A549 (cell line): Measurements from ENCODE around the gene C10orf105. TPM values are rescaled to one million over a fixed set of nuclear protein-coding genes. Genes with fewer than 3 reads are reported as not detected.

Source experiments
- ATAC-seq, 2 experiments: fragments of 200-7000 bp in 1 of 2; fragments of >200 bp in 1 of 2; cut with Nextera tagmentation in 1 of 2; cut with Tn5 transposase in 1 of 2; 3 replicates each; pipeline versions ENCODE4 v1.8.0 to v1.9.1; 2018 to 2020; ENCODE audit warnings: mild to moderate bottlenecking in 1 of 2, moderate library complexity in 1 of 2
- CTCF ChIA-PET: fragments of 300-600 bp; sonication (Branson Sonifier 250); formaldehyde crosslinking; extraction: SDS; loops from one replicate; lab custom pipeline; 2021; ENCODE audit warnings: antibody characterized with exemption, inconsistent platforms; lab: Yijun Ruan, JAX
- POLR2A ChIA-PET: fragments of 350-600 bp; formaldehyde crosslinking; extraction: SDS; loops from one replicate; lab custom pipeline; 2021; ENCODE audit warnings: antibody characterized with exemption, inconsistent platforms; lab: Yijun Ruan, JAX
- DNase-seq, 2 experiments: peaks; one replicate each; pipeline versions ENCODE4 v3.0.0 to v3.0.0-alpha.2; 2011 to 2016; ENCODE audit warnings: low read depth in 1 of 2, low spot score in 1 of 2
- FAIRE-seq: peaks from 2 replicates; lab custom pipeline; 2011; peaks lifted over from hg19 to GRCh38; lab: Jason Lieb, UNC
- H3K27ac ChIP-seq, 2 experiments: fragments of >200 bp; sonication (Bioruptor Twin); formaldehyde crosslinking; 3 replicates each; pipeline ENCODE4 v1.5.1; 2016 to 2017
- H3K4me1 ChIP-seq: fragments of >200 bp; sonication (Bioruptor Twin); formaldehyde crosslinking; 3 replicates; pipeline ENCODE4 v1.6.1; 2016
- H3K4me2 ChIP-seq: fragments of >200 bp; sonication (Bioruptor Twin); formaldehyde crosslinking; 3 replicates; pipeline ENCODE4 v1.6.1; 2016
- H3K4me3 ChIP-seq: fragments of >200 bp; sonication (Bioruptor Twin); formaldehyde crosslinking; 3 replicates; pipeline ENCODE4 v1.5.1; 2016
- H3K9me3 ChIP-seq: fragments of >200 bp; sonication (Bioruptor Twin); formaldehyde crosslinking; 3 replicates; pipeline ENCODE4 v1.6.1; 2016
- CBX2 ChIP-seq: fragments of 200-600 bp; sonication (generic); IDR thresholded peaks from 2 replicates; pipeline ENCODE4 v1.6.1; 2016; ENCODE audit warnings: low read depth, mild to moderate bottlenecking, borderline replicate concordance
- E2F6 ChIP-seq: IDR thresholded peaks from 2 replicates; pipeline ENCODE4 v1.6.1; 2012; ENCODE audit warnings: low read depth, borderline replicate concordance
- EHMT2 ChIP-seq: fragments of 200-600 bp; sonication (generic); IDR thresholded peaks from 2 replicates; pipeline ENCODE4 v1.6.1; 2016; ENCODE audit warnings: antibody characterized with exemption, low read depth, mild to moderate bottlenecking, moderate library complexity
- FOSB ChIP-seq: fragments of 250-450 bp; sonication (Bioruptor Pico); IDR thresholded peaks from 2 replicates; pipeline ENCODE4 v1.5.0; 2020; ENCODE audit warnings: mild to moderate bottlenecking, moderate library complexity
- HDAC2 ChIP-seq: fragments of 200-600 bp; sonication (generic); IDR thresholded peaks from 2 replicates; pipeline ENCODE4 v1.6.1; 2016
- NPAS2 ChIP-seq: fragments of 250-450 bp; sonication (Bioruptor Pico); IDR thresholded peaks from 2 replicates; pipeline ENCODE4 v1.8.0; 2022; ENCODE audit warnings: mild to moderate bottlenecking, moderate library complexity, borderline replicate concordance
- POLR2A ChIP-seq: IDR thresholded peaks from 2 replicates; pipeline ENCODE4 v1.6.1; 2012; ENCODE audit warnings: mild to moderate bottlenecking, low read length
- POLR2AphosphoS2 ChIP-seq: conservative IDR thresholded peaks from 2 replicates; pipeline ENCODE4 v1.6.1; 2012; ENCODE audit warnings: low read length, improper control_type of control experiment, inconsistent platforms
- REST ChIP-seq: fragments of 200-600 bp; sonication (generic); IDR thresholded peaks from 2 replicates; pipeline ENCODE4 v1.6.1; 2016; ENCODE audit warnings: antibody characterized with exemption, mild to moderate bottlenecking, moderate library complexity
- SREBF2 ChIP-seq: fragments of 450-650 bp; IDR thresholded peaks from 2 replicates; pipeline ENCODE4 v1.6.1; 2014; ENCODE audit warnings: mild to moderate bottlenecking, moderate library complexity
- TFCP2L1 ChIP-seq: fragments of 250-450 bp; sonication (Bioruptor Pico); IDR thresholded peaks from 2 replicates; pipeline ENCODE4 v1.5.0; 2021; ENCODE audit warnings: mild to moderate bottlenecking
- WGBS: methylation state at CpG from one replicate; pipeline ENCODE4 v1.1.6; 2017; ENCODE audit errors: missing lambda C conversion rate; 5-methylcytosine and 5-hydroxymethylcytosine counted together
- polyA plus RNA-seq, 4 experiments: library from polyadenylated mRNA; depleted of rRNA in 3 of 4; stranded (reverse); fragments of >200 nt; fragmentation: RNase III in 1 of 4; extraction: RNeasy Plus Mini Kit Qiagen cat#74134 plus additional on column Dnase treatment in 1 of 4; gene quantifications; 2 replicates in 3 of 4; 3 replicates in 1 of 4; pipeline ENCODE4 v1.2.3, GENCODE V29; 2011 to 2017
- TF ChIP-seq, protein P1 (sequence below): fragments of 250-450 bp; sonication (Bioruptor Pico); IDR thresholded peaks from 2 replicates; pipeline ENCODE4 v1.5.0; 2021; ENCODE audit warnings: mild to moderate bottlenecking, moderate library complexity, borderline replicate concordance

C10orf105 gene
- polyA plus RNA-seq, 2 of the 4 experiments (the other 2 are of a cell fraction), result not detected

GRCh38 chr10:71755179-71755879, 35.8 kb upstream of the C10orf105 start:
- ChIA-PET CTCF (interaction anchor here (1.0 to 5.8 kb wide), 6 partner anchors 9 to 57 kb away, joined by 3 to 41 read pairs (median 4); partner anchors contain the start of gene VSIR), POLR2A (no interaction called here)
- Histone ChIP-seq H3K4me2 (no peak overlapping the region), H3K4me1 (peaks cover 22% of the 10 kb centered on the region), H3K9me3 (no peaks in the 10 kb centered on the region), H3K27ac (peak overlapping the region in 1 of 2 experiments; percentile 17; a peak in 1 of 6 replicates), H3K4me3 (no peak overlapping the region)
- no peak for ATAC-seq
- no peak for FAIRE-seq
- TF ChIP-seq FOSB (CRISPR knock-in tag) (no peak), HDAC2 (no peak), CBX2 (no peak)
- TF ChIP-seq, protein P1, sequence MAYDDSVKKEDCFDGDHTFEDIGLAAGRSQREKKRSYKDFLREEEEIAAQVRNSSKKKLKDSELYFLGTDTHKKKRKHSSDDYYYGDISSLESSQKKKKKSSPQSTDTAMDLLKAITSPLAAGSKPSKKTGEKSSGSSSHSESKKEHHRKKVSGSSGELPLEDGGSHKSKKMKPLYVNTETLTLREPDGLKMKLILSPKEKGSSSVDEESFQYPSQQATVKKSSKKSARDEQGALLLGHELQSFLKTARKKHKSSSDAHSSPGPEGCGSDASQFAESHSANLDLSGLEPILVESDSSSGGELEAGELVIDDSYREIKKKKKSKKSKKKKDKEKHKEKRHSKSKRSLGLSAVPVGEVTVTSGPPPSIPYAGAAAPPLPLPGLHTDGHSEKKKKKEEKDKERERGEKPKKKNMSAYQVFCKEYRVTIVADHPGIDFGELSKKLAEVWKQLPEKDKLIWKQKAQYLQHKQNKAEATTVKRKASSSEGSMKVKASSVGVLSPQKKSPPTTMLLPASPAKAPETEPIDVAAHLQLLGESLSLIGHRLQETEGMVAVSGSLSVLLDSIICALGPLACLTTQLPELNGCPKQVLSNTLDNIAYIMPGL (CRISPR knock-in tag), result no peak
- DNase-seq, result no peak
- 91% methylated on average over 14 of the region's 16 CpGs for WGBS

GRCh38 chr10:71754562-71754961, 35.0 kb upstream of the C10orf105 start:
- Histone ChIP-seq H3K4me3 (no peak overlapping the region), H3K4me2 (no peak overlapping the region), H3K27ac (no peak overlapping the region), H3K9me3 (no peaks in the 10 kb centered on the region), H3K4me1 (peaks cover 21% of the 10 kb centered on the region)
- TF ChIP-seq POLR2A (no peak), SREBF2 (no peak), NPAS2 (CRISPR knock-in tag) (no peak), TFCP2L1 (no peak)
- no peak for ATAC-seq
- 95% methylated on average over 3 of the region's 3 CpGs for WGBS
- no peak for DNase-seq
- POLR2A ChIA-PET, result no interaction called here
- FAIRE-seq, result no peak
- CTCF ChIA-PET, result interaction anchor here (1.0 to 5.8 kb wide), 2 partner anchors 19 to 57 kb away, joined by 4 to 41 read pairs; partner anchors contain the start of gene VSIR

- Histone ChIP-seq H3K4me1 (peaks cover 16% of the 10 kb centered on the region), H3K27ac (peak overlapping the region in 1 of 2 experiments; percentile 15; a peak in 1 of 6 replicates), H3K4me3 (no peak overlapping the region), H3K4me2 (no peak overlapping the region), H3K9me3 (no peaks in the 10 kb centered on the region)
- FAIRE-seq, result no peak
- DNase-seq, result no peak
- TF ChIP-seq POLR2AphosphoS2, result no peak
- no peak for TF ChIP-seq TFCP2L1
- TF ChIP-seq E2F6, result no peak
- TF ChIP-seq EHMT2, result no peak
- no peak for ATAC-seq
- POLR2A ChIA-PET, result no interaction called here
- CTCF ChIA-PET, result interaction anchor here (2.5 to 5.8 kb wide), 2 partner anchors 19 kb away, joined by 14 to 41 read pairs; partner anchors contain the start of gene VSIR
- 89% methylated on average over 8 of the region's 8 CpGs for WGBS
Observed at GRCh38 chr10:71753960-71754505, 34.5 kb upstream of the C10orf105 start.

GRCh38 chr10:71753091-71753959, 33.7 kb upstream of the C10orf105 start:
- no peak for DNase-seq
- Histone ChIP-seq H3K4me1 (peaks cover 15% of the 10 kb centered on the region), H3K4me2 (peak overlapping the region; percentile 33; the same call in 2 of the 3 replicates), H3K27ac (peak overlapping the region in 1 of 2 experiments; percentile 16; a peak in 1 of 6 replicates), H3K9me3 (no peaks in the 10 kb centered on the region), H3K4me3 (no peak overlapping the region)
- WGBS, result 80% methylated on average over 15 of the region's 15 CpGs
- peak in 1 of 2 experiments; percentile 47; a peak in 3 of 6 replicates for ATAC-seq
- POLR2A ChIA-PET, result no interaction called here
- TF ChIP-seq NPAS2 (CRISPR knock-in tag) (no peak), REST (peak; percentile 59; the same call in 1 of the 2 replicates)
- CTCF ChIA-PET, result interaction anchor here (1.0 to 2.5 kb wide), 2 partner anchors 11 to 20 kb away, joined by 6 to 14 read pairs; partner anchors contain the start of gene VSIR
- no peak for FAIRE-seq
